Superior temporal gyrus (tissue), 1 donor: ENCODE results near the gene HTRA3.

Experiments used
- DNase-seq: peaks from one replicate; pipeline ENCODE4 v3.0.0-alpha.2; 2016; ENCODE audit errors: extremely low spot score

Gene HTRA3

DNA sequence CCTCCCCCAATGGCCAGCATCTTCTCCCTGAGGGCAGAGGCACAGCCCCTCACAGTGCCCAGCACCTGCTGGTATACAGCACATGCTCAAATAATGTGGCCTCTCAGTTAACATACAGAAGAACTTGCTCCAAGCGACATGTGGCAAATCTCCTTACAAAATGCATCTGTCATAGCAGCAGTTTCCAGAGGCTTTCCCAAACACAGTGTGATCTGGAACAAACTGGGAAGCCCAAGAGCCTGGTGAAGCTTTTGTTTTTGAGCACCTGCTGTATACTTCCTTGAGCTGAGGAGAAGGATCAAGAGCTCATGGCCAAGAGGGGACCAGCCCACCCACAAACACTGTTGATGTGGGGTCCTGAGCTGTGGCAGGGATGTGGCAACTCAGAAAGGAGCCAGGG is 34.8 kb upstream of the HTRA3 start:
- DNase-seq: no peak

DNA sequence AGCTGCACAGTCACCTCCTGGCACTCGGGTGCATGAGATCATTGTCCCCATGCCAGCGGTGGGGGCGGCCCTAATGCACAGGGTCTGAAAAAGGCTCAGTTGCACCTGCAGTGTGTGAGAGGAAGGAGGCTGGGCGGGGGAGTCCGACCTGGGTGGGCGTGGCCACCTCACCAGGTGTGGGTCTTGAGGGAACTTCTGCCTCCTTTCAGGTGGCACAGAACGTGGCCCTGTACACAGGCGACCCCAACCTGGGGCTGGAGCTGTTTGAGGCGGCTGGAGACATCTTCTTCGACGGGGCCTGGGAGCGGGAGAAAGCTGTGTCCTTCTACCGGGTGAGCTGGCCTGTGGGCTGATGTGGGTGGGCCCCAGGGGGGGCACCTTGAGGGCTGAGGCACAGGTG is 34.3 kb upstream of the HTRA3 start:
- DNase-seq: no peak

DNA sequence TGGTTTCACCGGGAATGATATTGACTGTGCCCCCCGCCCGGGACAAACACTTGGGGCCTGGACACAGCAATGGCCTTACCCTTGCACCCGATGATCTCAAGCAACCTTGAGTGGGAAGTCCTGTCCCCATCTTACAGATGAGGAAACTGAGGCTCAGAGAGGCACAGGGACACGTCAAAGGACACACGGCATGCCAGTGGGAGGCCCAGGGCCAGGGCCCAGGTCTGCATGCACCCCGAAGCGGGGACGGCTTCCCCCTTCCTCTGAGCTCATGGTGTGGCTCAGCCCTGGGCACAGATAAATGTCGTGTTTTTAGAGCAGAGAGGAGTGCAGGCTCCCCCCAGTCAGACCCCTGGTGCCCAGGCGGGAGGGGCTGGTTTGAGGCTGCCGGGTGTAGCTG is 33.9 kb upstream of the HTRA3 start:
- DNase-seq: no peak

DNA sequence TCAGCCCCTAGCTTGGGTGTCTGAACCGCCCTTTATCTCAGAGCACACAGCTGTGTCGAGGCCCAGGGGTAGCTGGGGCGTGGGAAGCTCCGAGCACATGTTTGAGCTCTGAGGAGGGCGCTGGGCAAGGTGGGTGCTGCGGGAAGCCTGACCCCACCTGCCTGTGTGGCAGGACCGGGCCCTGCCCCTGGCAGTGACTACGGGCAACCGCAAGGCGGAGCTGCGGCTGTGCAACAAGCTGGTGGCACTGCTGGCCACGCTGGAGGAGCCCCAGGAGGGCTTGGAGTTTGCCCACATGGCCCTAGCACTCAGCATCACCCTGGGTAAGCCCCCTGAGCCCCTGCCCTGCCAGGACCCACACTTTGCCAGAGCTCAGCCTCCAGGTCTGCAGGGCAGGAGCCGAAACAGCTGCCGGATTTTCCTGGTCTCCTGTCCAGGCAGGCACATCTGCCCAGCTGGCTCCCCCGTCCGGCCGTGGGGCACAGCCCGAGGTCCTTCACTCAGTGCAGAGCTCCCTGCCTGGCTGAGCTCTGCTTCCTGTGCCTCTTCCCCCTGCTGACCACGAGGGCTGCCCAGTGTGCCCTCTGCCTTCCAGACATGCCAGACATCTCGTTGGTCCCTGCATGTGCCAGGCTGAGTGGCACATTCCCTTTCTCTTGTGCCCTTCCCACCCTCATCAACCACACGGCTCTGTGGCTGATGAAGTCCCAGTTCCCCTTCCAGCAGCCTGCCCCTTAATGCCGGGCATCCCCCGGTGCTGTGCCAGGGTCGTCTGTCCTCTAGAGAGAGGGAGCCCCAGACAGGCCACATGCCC is 33.2 kb upstream of the HTRA3 start:
- no peak for DNase-seq

DNA sequence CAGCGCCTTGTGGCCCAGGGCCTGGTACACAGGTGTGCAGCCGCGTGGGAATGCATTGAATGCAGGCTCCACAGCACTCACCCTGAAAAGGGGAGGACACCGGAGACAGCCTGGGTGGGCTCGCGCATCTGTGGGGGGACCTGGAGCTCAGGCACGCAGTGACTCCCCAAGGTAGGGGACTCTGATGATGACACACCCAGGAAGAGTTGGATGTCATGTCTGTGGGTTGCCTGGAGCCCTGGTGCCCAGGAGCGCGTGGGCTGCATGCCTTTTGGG is 32.7 kb upstream of the HTRA3 start:
- DNase-seq: no peak

DNA sequence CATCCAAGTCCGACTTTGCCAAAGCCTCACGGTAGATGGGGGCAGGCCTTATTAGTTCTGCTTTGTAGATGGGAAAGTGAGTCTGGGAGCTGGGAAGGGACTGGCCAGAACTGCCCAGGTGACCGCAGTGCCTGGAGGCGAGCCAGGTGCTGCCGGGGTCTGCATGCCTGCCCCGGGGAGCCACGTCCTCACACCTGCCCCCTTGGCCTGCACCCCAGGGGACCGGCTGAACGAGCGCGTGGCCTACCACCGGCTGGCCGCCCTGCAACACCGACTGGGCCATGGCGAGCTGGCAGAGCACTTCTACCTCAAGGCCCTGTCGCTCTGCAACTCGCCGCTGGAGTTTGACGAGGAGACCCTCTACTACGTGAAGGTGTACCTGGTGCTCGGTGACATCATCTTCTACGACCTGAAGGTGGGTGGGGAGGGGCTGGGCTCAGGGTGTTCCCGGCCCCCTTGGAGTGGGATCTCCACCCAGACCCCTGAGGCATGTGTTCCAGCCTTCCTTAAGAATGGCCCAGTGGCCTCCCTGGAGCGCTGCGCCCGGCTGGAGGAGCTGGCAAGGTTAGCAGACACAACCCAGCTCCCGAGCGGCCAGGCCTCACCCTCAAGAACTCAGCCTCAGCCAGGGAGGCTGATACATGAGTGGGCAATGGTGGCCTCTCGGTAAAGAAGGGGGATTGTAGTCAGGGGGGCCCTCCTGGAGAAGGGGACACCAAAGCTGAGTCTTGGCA is 32.1 kb upstream of the HTRA3 start:
- DNase-seq: no peak

DNA sequence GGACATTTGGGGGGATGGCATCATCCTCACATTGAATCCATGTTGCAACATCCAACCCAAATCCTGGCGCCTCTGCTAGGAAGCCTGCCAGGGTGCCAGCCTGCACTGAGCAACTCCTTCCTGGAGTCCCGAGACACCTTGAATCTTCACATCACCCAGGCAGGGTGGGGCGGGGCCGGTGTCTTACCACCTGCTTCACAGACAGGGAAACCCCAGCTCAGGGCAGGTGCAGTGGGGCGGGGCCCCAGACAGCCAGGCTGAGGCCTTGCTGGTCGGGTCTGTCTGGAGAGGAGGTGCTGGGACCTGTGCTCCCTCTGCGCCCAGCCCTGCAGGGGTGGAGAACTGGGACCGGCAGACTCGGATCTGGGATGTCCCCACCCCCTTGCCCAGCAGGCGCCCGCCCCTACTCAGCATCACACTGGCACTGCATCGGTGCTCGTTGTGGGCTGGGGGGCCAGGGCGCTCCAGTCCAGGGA is 31.5 kb upstream of the HTRA3 start:
- DNase-seq: no peak

DNA sequence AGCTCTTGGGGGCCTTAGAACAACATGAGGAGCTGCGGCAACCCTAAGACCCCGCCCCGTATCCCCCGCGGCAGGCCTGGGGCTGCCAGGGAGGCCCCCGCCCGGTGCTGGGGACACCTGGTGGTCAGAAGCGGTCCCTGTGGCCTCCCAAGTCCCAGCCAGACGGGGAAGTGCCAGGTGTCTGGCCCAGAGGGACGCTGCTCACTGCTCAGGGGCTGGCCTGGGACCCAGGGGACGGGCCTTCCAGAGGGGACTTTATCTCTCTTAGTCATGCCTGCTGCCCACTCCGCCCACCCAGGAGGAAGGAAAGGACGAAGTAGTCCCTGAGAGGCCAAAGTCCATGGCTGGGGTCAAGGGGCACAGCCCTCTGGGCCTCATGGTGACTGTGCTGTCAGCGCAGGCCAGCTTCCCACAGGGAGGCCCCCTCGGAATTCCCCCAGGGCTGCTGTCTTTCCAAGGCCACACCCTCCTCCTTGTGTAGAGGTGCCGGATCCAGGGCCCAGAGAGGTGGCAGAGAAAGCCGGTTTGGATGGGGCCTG is 31.0 kb upstream of the HTRA3 start:
- no peak for DNase-seq

DNA sequence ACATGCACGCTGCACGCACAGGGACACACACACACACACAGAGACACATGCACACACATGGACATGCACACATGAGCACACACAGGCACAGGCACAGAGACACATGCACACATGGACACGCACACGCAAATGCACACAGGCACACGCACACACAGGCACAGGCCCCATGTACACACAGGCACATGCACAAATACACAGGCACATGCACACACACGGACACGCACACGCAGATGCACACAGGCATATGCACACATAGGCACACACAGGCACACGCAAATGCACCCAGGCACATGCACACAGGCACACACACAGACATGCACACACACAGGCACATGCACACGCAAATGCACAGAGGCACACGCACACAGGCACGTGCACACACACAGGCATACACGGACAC is 30.3 kb upstream of the HTRA3 start:
- no peak for DNase-seq

DNA sequence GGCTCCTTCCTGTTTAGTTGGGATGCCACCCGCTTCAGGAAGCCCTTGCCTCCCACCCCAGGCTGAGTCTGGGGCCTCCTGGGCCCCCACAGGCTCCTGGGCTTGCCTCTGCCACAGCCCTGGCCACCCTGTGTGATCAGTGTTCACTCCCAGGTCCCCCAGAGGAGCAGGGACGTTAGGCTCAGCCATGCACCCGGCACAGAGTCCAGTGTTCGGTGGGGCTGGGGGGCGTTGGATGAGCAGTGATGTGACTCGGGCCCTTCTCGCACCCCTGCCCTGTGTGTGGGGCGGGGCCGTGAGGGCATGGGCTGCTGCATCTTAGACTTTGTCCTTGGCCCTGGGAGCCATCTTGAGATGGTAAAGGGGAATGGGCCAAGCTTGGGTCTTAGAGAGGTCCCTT is 29.9 kb upstream of the HTRA3 start:
- no peak for DNase-seq

DNA sequence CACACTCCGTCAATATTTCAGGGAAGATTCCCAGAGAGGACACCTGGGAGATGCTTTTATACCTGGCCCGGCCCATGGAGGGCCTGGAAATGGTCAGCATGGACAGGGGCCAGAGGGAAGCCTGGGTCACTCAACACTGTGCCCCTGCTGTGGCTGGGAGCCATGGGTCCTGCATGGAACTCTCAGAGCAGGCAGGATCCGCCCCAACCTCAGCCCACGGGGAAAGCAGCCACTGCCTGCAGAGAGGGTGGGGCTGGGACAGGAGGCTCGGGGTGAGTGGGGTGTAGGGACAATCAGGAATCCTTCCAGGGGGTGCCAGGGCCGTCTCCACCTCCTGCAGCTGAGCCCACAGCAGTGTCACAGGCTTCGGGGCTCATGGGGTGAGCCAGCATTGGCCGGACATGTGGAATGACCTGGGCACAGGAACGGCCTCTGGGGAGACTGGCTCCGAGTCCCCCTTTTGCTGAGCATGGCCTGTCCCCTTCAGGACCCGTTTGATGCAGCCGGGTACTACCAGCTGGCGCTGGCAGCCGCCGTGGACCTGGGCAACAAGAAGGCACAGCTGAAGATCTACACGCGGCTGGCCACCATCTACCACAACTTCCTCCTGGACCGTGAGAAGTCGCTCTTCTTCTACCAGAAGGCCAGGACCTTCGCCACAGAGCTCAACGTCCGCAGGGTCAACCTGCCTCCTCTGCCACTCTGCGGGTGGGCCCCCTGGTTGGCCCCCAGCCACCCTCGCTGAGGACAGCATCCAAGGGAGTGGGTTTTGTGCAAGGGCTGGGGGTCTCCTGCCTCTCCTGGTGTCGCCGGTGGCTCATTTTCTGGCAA is 29.1 kb upstream of the HTRA3 start:
- DNase-seq: no peak

DNA sequence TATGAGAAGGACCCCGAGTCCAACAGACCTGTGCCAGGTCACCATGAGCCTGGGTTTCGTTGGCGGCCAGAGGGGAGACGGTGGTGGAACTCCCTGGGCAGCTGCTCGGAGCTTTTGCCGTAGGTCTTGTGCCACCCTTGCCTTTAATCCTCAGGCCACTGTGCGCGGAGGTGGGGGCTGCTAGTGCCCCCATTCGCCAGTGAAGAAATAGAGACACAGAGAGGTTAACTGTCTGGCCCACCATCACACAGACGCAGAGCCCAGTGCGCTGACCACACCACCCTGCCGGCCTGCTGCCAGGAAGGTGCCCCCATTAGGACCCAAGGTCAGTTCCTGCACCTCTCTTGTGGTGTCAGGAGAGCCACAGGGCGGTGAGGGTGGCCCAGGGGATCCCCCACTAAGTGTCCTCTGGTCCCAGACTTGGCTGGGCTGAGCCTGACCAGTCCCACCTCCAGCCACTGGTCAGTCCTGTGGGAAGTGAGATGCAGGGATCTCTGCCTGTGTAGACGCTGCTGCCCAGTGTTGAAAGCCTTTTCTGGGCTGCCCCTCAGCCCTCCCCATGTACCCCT is 28.3 kb upstream of the HTRA3 start:
- no peak for DNase-seq

DNA sequence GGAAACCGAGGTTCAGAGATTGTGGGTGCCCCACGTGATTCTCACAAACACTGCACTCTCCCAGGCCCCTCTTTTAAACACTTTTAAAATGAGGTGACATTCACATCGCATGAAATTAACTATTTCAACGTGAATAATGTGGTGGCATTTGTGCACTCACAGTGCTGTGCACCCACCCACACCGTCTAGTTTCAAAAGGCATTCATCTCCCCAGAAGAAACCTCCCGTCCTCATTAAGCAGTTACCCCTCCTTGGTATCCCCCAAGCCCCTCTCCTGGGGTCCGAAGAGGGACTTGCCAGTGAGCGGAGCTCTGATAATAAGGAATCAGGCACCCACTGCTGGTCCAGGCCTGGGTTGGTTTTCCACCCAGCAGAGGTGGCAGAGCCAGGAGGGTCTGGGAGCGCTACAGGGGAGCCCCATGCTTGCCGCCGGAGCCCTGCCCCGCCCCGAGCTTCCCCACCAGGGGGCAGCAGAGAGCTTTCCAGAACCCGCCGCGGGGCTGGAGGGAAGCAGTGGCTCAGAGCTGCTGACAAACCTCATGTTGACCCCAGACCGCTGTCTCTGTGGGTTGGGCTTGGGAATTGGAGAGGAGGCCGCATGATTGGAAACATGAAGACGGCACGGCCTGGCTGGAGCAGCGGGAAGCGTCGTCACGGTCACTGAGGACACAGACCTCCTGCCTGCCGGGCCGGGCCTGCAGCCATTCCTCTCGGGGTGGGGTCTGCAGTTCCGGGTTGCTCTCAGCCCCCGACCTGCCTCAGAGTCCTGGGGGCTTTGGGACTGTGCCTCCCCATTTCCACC is 27.5 kb upstream of the HTRA3 start:
- peak; percentile 83 for DNase-seq

DNA sequence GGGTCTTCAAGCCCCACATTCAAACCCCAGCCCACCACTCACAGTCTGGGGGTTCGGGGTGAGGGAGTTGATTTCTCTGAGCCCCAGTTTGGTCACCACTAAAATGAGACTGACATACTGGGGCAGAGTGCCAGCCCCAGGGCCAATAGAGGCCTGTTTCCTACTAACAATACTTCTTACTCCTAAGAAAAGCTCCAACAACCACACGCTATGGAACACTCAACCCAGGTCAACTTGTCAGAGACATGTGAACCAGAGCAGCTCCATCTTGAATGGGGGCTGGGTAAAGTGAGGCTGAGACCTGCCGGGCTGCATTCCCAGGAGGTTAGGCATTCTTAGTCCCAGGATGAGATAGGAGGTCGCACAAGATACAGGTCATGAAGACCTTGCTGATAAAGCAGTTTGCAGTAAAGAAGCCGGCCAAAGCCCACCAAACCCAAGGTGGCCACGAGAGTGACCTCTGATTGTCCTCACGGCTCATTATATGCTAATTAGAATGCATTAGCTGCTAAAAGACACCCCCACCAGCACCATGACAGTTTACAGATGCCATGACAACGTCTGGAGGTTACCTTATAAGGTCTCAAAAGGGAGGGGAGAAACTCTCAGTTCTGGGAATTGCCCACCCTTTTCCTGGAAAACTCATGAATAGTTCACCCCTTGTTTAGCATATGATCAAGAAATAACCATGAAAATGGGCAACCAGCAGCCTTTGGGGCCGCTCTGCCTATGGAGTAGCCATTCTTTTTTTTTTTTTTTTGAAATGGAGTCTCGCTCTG is 26.6 kb upstream of the HTRA3 start:
- DNase-seq: no peak

DNA sequence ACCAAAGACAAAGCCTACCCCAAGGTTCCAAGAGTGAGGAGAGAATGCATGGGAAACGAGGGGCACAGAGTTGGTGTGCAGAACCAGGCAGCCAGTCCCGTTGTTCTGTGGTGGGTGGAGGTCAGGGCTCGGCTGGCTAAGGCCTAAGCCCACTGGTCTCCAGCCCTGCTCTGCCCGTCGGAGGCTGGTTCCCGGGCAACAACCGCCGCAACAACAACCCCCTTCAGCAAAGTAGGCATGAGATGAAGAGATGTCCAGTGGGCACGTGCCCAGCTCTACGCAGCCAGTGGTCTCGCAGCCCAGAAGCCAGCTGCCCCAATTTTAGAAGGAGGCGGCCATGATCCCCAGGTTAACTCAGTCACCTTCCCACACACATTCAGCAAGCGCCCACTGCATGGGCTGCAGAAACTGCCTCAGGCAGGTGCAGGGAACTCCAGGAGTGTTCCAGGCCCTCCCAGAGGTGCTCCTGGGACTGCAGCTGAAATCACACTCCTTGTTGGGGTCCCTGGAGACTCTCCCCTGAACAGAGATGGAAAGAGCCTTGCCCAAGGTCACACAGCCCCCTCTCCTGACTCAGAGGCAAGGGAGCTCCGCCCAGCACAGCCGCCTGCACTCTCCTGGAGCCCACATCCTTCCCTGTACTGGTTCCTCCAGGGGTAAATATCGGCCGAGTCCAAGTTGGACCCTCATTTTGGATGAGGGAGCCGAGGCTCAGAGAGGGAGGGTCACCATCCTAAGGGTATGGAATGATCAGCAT is 25.4 kb upstream of the HTRA3 start:
- DNase-seq: no peak

DNA sequence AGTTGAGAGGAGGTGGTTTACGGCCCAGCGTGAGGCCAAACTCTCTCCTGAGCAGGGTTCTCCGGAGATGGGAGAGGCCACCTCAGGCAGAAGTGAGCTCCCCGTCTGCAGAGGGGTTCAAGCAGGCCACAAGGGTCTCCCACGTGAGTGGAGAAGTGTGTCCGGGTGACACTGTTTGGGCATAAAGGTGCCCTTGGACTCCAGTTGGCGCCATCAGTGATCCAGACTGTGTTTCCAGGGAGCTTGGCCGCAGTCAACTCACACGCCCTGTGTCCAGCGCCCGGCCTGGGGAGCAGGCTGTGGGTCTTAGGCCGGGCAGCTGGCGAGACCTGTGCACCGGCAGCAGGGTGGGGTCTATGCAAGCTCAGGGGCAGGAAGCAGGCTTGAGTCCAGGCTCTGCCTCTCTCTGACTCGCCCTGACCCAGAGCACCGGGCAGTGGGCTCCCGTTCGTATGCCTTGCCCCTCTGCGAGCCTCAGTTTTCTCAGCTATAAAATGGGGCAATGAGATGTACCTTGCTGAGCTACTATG is 24.6 kb upstream of the HTRA3 start:
- DNase-seq: no peak

DNA sequence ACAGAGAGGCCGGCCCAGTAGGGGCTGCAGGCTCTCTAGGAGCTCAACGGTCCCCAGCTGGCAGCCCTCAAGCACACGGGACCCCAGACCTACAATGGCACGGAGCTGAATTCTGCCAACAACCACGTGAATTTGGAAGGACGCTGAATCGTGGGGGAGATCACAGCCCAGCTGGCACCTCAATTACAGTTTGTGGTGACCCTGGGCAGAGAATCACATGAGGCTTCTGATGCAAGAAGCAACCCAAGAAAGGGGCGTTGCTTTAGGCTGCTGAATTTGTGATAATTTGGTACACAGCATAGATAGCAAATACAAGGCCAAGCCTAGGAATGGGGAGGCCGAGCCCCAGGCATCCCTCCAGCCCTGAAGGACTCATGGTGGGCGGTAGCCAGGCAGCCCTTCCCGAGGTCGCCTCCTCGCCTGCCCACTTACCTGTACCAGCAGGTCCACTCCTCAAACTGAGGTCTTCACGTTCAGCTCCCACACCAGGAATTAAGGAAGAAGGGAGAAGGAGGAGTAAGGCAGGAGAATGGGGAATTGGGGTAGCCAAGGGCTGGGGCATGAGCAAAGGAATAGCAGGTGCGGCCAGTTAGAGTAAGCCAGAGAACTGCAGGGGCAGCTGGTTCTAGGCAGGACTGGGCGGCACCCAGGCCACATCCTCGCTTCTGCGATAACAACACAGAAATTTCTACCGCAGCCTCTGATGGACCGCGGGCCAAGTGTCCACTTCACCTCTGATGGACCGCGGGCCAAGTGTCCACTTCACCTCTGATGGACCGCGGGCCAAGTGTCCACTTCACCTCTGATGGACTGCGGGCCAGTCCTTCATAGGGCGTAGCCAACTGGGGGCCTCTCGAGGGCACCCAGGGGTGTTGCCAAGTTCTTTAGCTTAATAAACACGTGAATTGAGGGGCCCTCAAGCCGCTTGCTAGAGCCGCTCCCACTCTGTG is 23.4 kb upstream of the HTRA3 start:
- DNase-seq: no peak
